C4-2B (cell line): ENCODE data around the gene ZNF765.

Experiments
- CTCF ChIP-seq: fragments of 450-650 bp; conservative IDR thresholded peaks from 2 replicates; pipeline ENCODE4 v1.5.1; 2017; ENCODE audit warnings: mild to moderate bottlenecking
- ZFX ChIP-seq: fragments of 450-650 bp; IDR thresholded peaks from 2 replicates; pipeline ENCODE4 v1.6.1; 2017

- no peak for TF ChIP-seq CTCF
- no peak for TF ChIP-seq ZFX
These were observed 13.6 kb upstream of the ZNF765 start for GRCh38 chr19:53381376-53381775.
